Ascending aorta (tissue), 2 donors: ENCODE results near the gene SYT1. TPM values are rescaled to one million over a fixed set of nuclear protein-coding genes. Genes with fewer than 3 reads are reported as not detected.

ENCODE experiments used
- DNase-seq, 2 donors: peaks; one replicate each; pipeline ENCODE4 v3.0.0-alpha.2; 2019; ENCODE audit warnings: low spot score in 2 of 2
- H3K27ac ChIP-seq, 2 donors: fragments of 200-600 bp; sonication (generic); one replicate each; pipeline ENCODE4 v1.5.1; 2016 to 2017; ENCODE audit warnings: mild to moderate bottlenecking in 1 of 2
- H3K27me3 ChIP-seq: fragments of 200-600 bp; sonication (generic); one replicate; pipeline ENCODE4 v1.5.1; 2017
- H3K36me3 ChIP-seq, 2 donors: fragments of 200-600 bp; sonication (generic); one replicate each; pipeline ENCODE4 v1.5.1; 2016
- H3K4me1 ChIP-seq, 2 donors: fragments of 200-600 bp; sonication (generic); one replicate each; pipeline ENCODE4 v1.5.1; 2016 to 2017; ENCODE audit warnings: mild to moderate bottlenecking in 1 of 2
- H3K4me3 ChIP-seq, 2 donors: fragments of 200-600 bp; sonication (generic); one replicate each; pipeline ENCODE4 v1.5.1; 2016 to 2017; ENCODE audit warnings: mild to moderate bottlenecking in 1 of 2
- H3K9me3 ChIP-seq, 2 donors: fragments of 200-600 bp; sonication (generic); one replicate each; pipeline ENCODE4 v1.5.1; 2016
- CTCF ChIP-seq, 3 experiments: fragments of 200-600 bp in 2 of 3; fragments of 450-650 bp in 1 of 3; sonication (generic) in 2 of 3; IDR thresholded peaks; one replicate each; pipeline ENCODE4 v1.5.1; 2016 to 2019; ENCODE audit warnings: antibody characterized with exemption in 3 of 3, mild to moderate bottlenecking in 1 of 3, moderate library complexity in 1 of 3
- intact Hi-C: fragments of 100-400 bp; cut with DNase I; formaldehyde crosslinking; loops from one replicate; pipeline ENCODE4 v1.15.1; 2023
- total RNA-seq: library from RNA; depleted of rRNA; stranded (reverse); fragments of >200 nt; gene quantifications from one replicate; pipeline ENCODE4 v1.1.0, GENCODE V29; 2016

Gene SYT1
- total RNA-seq, 1 donor from 2014 or later: 0.64 TPM

GRCh38 chr12:79141776-79142175, 277.2 kb downstream of the SYT1 start:
- Histone ChIP-seq H3K4me3 (no peak overlapping the region), H3K27ac (no peak overlapping the region), H3K4me1 (no peaks in the 10 kb centered on the region), H3K9me3 (no peaks in the 10 kb centered on the region), H3K27me3 (no peaks in the 10 kb centered on the region), H3K36me3 (no peaks in the 10 kb centered on the region)
- no peak for TF ChIP-seq CTCF (IDR thresholded peaks at IDR 0.05)
- DNase-seq: no peak
- intact Hi-C loops: no loop called here

- Histone ChIP-seq H3K27me3 (no peaks in the 10 kb centered on the region), H3K36me3 (no peaks in the 10 kb centered on the region), H3K27ac (no peak overlapping the region), H3K4me1 (no peaks in the 10 kb centered on the region), H3K9me3 (no peaks in the 10 kb centered on the region), H3K4me3 (no peak overlapping the region)
- no peak for DNase-seq
- intact Hi-C loops: no loop called here
- TF ChIP-seq CTCF (IDR thresholded peaks at IDR 0.05): no peak
These were observed 279.2 kb downstream of the SYT1 start for GRCh38 chr12:79143803-79144202.

- Histone ChIP-seq H3K9me3 (no peaks in the 10 kb centered on the region), H3K27ac (no peak overlapping the region), H3K4me1 (no peaks in the 10 kb centered on the region), H3K4me3 (no peak overlapping the region), H3K27me3 (no peaks in the 10 kb centered on the region), H3K36me3 (no peaks in the 10 kb centered on the region)
- no peak for DNase-seq
- intact Hi-C loops: no loop called here
- no peak for TF ChIP-seq CTCF (IDR thresholded peaks at IDR 0.05)
These were observed 287.4 kb downstream of the SYT1 start for GRCh38 chr12:79151956-79152355.

- Histone ChIP-seq H3K9me3 (no peaks in the 10 kb centered on the region), H3K36me3 (no peaks in the 10 kb centered on the region), H3K27ac (no peak overlapping the region), H3K4me3 (no peak overlapping the region), H3K27me3 (no peaks in the 10 kb centered on the region), H3K4me1 (no peaks in the 10 kb centered on the region)
- TF ChIP-seq CTCF (IDR thresholded peaks at IDR 0.05): no peak
- intact Hi-C loops: no loop called here
- DNase-seq: no peak
These were observed 291.1 kb downstream of the SYT1 start for GRCh38 chr12:79155683-79156082.

GRCh38 chr12:79156846-79157463, 292.4 kb downstream of the SYT1 start:
- no peaks in the 10 kb centered on the region for H3K9me3 ChIP-seq
- no peak overlapping the region for H3K27ac ChIP-seq
- H3K4me3 ChIP-seq: no peak overlapping the region
- H3K27me3 ChIP-seq: no peaks in the 10 kb centered on the region
- TF ChIP-seq CTCF (IDR thresholded peaks at IDR 0.05): no peak
- DNase-seq: no peak
- H3K4me1 ChIP-seq: no peaks in the 10 kb centered on the region
- no peaks in the 10 kb centered on the region for H3K36me3 ChIP-seq
- intact Hi-C loops: no loop called here
